HepG2 (cell line): ENCODE data around the gene CD72.

ENCODE experiments used
- CTCF ChIP-seq: sonication (generic); formaldehyde crosslinking; IDR thresholded peaks from 2 replicates; pipeline ENCODE4 v1.5.0; 2020; ENCODE audit warnings: mild to moderate bottlenecking, missing genetic modification reagents, moderate library complexity
- KLF9 ChIP-seq: IDR thresholded peaks from 2 replicates; pipeline ENCODE4 v1.6.1; 2016; ENCODE audit warnings: low read depth
- RAD21 ChIP-seq: fragments of 450-650 bp; formaldehyde crosslinking; IDR thresholded peaks from 2 replicates; pipeline ENCODE4 v1.5.0; 2020; ENCODE audit warnings: mild to moderate bottlenecking
- SIN3A ChIP-seq: IDR thresholded peaks from 2 replicates; pipeline ENCODE4 v1.6.1; 2011; ENCODE audit warnings: low read depth, mild to moderate bottlenecking, control low read depth, low read length, borderline replicate concordance
- USF2 ChIP-seq, 2 experiments: sonication (generic) in 1 of 2; formaldehyde crosslinking in 1 of 2; IDR thresholded peaks; 2 replicates each; pipeline versions ENCODE4 v1.5.1 to v1.6.1; 2011 to 2020; ENCODE audit warnings: borderline replicate concordance in 1 of 2, low read depth in 1 of 2, low read length in 1 of 2, mild to moderate bottlenecking in 1 of 2, missing genetic modification reagents in 1 of 2, moderate library complexity in 1 of 2
- ZBED4 ChIP-seq: sonication (generic); formaldehyde crosslinking; IDR thresholded peaks from 2 replicates; pipeline ENCODE4 v1.4.0; 2020; ENCODE audit warnings: missing genetic modification reagents, borderline replicate concordance
- ZBTB33 ChIP-seq: sonication (generic); formaldehyde crosslinking; IDR thresholded peaks from 2 replicates; pipeline ENCODE4 v1.4.0; 2020; ENCODE audit warnings: missing genetic modification reagents

GRCh38 chr9:35603986-35604577, 14.1 kb downstream of the CD72 start:
- TF ChIP-seq USF2 (IDR thresholded peaks at IDR 0.05; ENCODE audit: low read depth, low read length) (no peak), USF2 (CRISPR knock-in tag; IDR thresholded peaks at IDR 0.05; ENCODE audit: borderline replicate concordance) (no peak), CTCF (CRISPR knock-in tag) (peak; percentile 97), SIN3A (peak; percentile 39; the same call in 1 of the 2 replicates), RAD21 (CRISPR knock-in tag) (peak; percentile 54; the same call in 1 of the 2 replicates), KLF9 (CRISPR knock-in tag) (peak; percentile 80; the same call in 1 of the 2 replicates), ZBED4 (peak; percentile 60; the same call in 1 of the 2 replicates), ZBTB33 (CRISPR knock-in tag) (peak; percentile 55)
